A549 (cell line): ENCODE data around the gene WFDC1. TPM values are rescaled to one million over a fixed set of nuclear protein-coding genes. Genes with fewer than 3 reads are reported as not detected.
A peak's percentile ranks its signal among the peaks of the same experiment; 100 is the strongest.

ENCODE experiments used
- ATAC-seq, 2 experiments: fragments of 200-7000 bp in 1 of 2; fragments of >200 bp in 1 of 2; cut with Nextera tagmentation in 1 of 2; cut with Tn5 transposase in 1 of 2; 3 replicates each; pipeline versions ENCODE4 v1.8.0 to v1.9.1; 2018 to 2020; ENCODE audit warnings: mild to moderate bottlenecking in 1 of 2, moderate library complexity in 1 of 2
- CTCF ChIA-PET: fragments of 300-600 bp; sonication (Branson Sonifier 250); formaldehyde crosslinking; extraction: SDS; loops from one replicate; lab custom pipeline; 2021; ENCODE audit warnings: antibody characterized with exemption, inconsistent platforms; lab: Yijun Ruan, JAX
- POLR2A ChIA-PET: fragments of 350-600 bp; formaldehyde crosslinking; extraction: SDS; loops from one replicate; lab custom pipeline; 2021; ENCODE audit warnings: antibody characterized with exemption, inconsistent platforms; lab: Yijun Ruan, JAX
- DNase-seq, 2 experiments: peaks; one replicate each; pipeline versions ENCODE4 v3.0.0 to v3.0.0-alpha.2; 2011 to 2016; ENCODE audit warnings: low read depth in 1 of 2, low spot score in 1 of 2
- FAIRE-seq: peaks from 2 replicates; lab custom pipeline; 2011; peaks lifted over from hg19 to GRCh38; lab: Jason Lieb, UNC
- H3K27ac ChIP-seq, 2 experiments: fragments of >200 bp; sonication (Bioruptor Twin); formaldehyde crosslinking; 3 replicates each; pipeline ENCODE4 v1.5.1; 2016 to 2017
- H3K4me1 ChIP-seq: fragments of >200 bp; sonication (Bioruptor Twin); formaldehyde crosslinking; 3 replicates; pipeline ENCODE4 v1.6.1; 2016
- H3K4me2 ChIP-seq: fragments of >200 bp; sonication (Bioruptor Twin); formaldehyde crosslinking; 3 replicates; pipeline ENCODE4 v1.6.1; 2016
- H3K4me3 ChIP-seq: fragments of >200 bp; sonication (Bioruptor Twin); formaldehyde crosslinking; 3 replicates; pipeline ENCODE4 v1.5.1; 2016
- H3K9me3 ChIP-seq: fragments of >200 bp; sonication (Bioruptor Twin); formaldehyde crosslinking; 3 replicates; pipeline ENCODE4 v1.6.1; 2016
- CBX8 ChIP-seq: fragments of 200-600 bp; sonication (generic); IDR thresholded peaks from 2 replicates; pipeline ENCODE4 v1.6.1; 2016
- CEBPB ChIP-seq, 2 experiments: fragments of >200 bp in 1 of 2; sonication (Bioruptor Twin) in 1 of 2; formaldehyde crosslinking in 1 of 2; IDR thresholded peaks; 2 replicates each; pipeline ENCODE4 v1.6.1; 2012 to 2016
- CHD2 ChIP-seq: fragments of 150-350 bp; IDR thresholded peaks from 2 replicates; pipeline ENCODE4 v1.6.1; 2014; ENCODE audit warnings: low read length; ENCODE audit not compliant: partially characterized antibody
- E2F6 ChIP-seq: IDR thresholded peaks from 2 replicates; pipeline ENCODE4 v1.6.1; 2012; ENCODE audit warnings: low read depth, borderline replicate concordance
- EHF ChIP-seq: fragments of 250-450 bp; sonication (Bioruptor Pico); IDR thresholded peaks from 2 replicates; pipeline ENCODE4 v1.5.0; 2020; ENCODE audit warnings: mild to moderate bottlenecking
- EHMT2 ChIP-seq: fragments of 200-600 bp; sonication (generic); IDR thresholded peaks from 2 replicates; pipeline ENCODE4 v1.6.1; 2016; ENCODE audit warnings: antibody characterized with exemption, low read depth, mild to moderate bottlenecking, moderate library complexity
- EP300 ChIP-seq, 2 experiments: fragments of >200 bp; sonication (Bioruptor Twin); formaldehyde crosslinking; IDR thresholded peaks; 2 replicates in 1 of 2; 3 replicates in 1 of 2; pipeline ENCODE4 v1.6.1; 2016 to 2017
- FOSB ChIP-seq: fragments of 250-450 bp; sonication (Bioruptor Pico); IDR thresholded peaks from 2 replicates; pipeline ENCODE4 v1.5.0; 2020; ENCODE audit warnings: mild to moderate bottlenecking, moderate library complexity
- FOSL2 ChIP-seq, 2 experiments: fragments of 450-650 bp in 1 of 2; fragments of >200 bp in 1 of 2; sonication (Bioruptor Twin) in 1 of 2; formaldehyde crosslinking; IDR thresholded peaks; 2 replicates each; pipeline versions ENCODE4 v1.5.0 to v1.6.1; 2016 to 2020; ENCODE audit warnings: mild to moderate bottlenecking in 1 of 2, moderate library complexity in 1 of 2
- FOXS1 ChIP-seq: fragments of 250-450 bp; sonication (Bioruptor Pico); IDR thresholded peaks from 2 replicates; pipeline ENCODE4 v1.5.0; 2020; ENCODE audit warnings: mild to moderate bottlenecking, moderate library complexity
- HES2 ChIP-seq: fragments of >200 bp; sonication (Bioruptor Twin); formaldehyde crosslinking; IDR thresholded peaks from 2 replicates; pipeline ENCODE4 v1.6.1; 2016
- HEYL ChIP-seq: fragments of 250-450 bp; sonication (Bioruptor Pico); IDR thresholded peaks from 2 replicates; pipeline ENCODE4 v1.8.0; 2021; ENCODE audit warnings: mild to moderate bottlenecking, moderate library complexity
- HOXB13 ChIP-seq: fragments of 250-450 bp; sonication (Bioruptor Pico); IDR thresholded peaks from 2 replicates; pipeline ENCODE4 v1.5.0; 2020; ENCODE audit warnings: low read depth, mild to moderate bottlenecking, moderate library complexity
- JUNB ChIP-seq: fragments of >200 bp; sonication (Bioruptor Twin); formaldehyde crosslinking; IDR thresholded peaks from 2 replicates; pipeline ENCODE4 v1.6.1; 2016
- KDM5A ChIP-seq: fragments of 200-600 bp; sonication (generic); IDR thresholded peaks from 2 replicates; pipeline ENCODE4 v1.6.1; 2016; ENCODE audit warnings: antibody characterized with exemption, mild to moderate bottlenecking
- MAX ChIP-seq: IDR thresholded peaks from 2 replicates; pipeline ENCODE4 v1.6.1; 2012
- NR3C1 ChIP-seq: fragments of >200 bp; sonication (Bioruptor Twin); formaldehyde crosslinking; IDR thresholded peaks from 3 replicates; pipeline ENCODE4 v1.6.1; 2017
- POLR2A ChIP-seq: IDR thresholded peaks from 2 replicates; pipeline ENCODE4 v1.6.1; 2012; ENCODE audit warnings: mild to moderate bottlenecking, low read length
- RCOR1 ChIP-seq: fragments of 150-350 bp; IDR thresholded peaks from 2 replicates; pipeline ENCODE4 v1.6.1; 2014; ENCODE audit warnings: antibody characterized with exemption, low read length, low read depth
- REST ChIP-seq: fragments of 200-600 bp; sonication (generic); IDR thresholded peaks from 2 replicates; pipeline ENCODE4 v1.6.1; 2016; ENCODE audit warnings: antibody characterized with exemption, mild to moderate bottlenecking, moderate library complexity
- RFX5 ChIP-seq: fragments of 450-650 bp; IDR thresholded peaks from 2 replicates; pipeline ENCODE4 v1.7.1; 2014; ENCODE audit warnings: antibody characterized with exemption, mild to moderate bottlenecking, moderate library complexity
- SREBF2 ChIP-seq: fragments of 450-650 bp; IDR thresholded peaks from 2 replicates; pipeline ENCODE4 v1.6.1; 2014; ENCODE audit warnings: mild to moderate bottlenecking, moderate library complexity
- USF2 ChIP-seq: fragments of 450-650 bp; IDR thresholded peaks from 2 replicates; pipeline ENCODE4 v1.6.1; 2014; ENCODE audit warnings: antibody characterized with exemption
- ZNF302 ChIP-seq: fragments of 250-450 bp; sonication (Bioruptor Pico); IDR thresholded peaks from 2 replicates; pipeline ENCODE4 v1.9.0; 2021; ENCODE audit warnings: inconsistent platforms, mild to moderate bottlenecking, moderate library complexity
- ZSCAN20 ChIP-seq: fragments of 250-450 bp; sonication (Bioruptor Pico); IDR thresholded peaks from 2 replicates; pipeline ENCODE4 v1.8.0; 2022; ENCODE audit warnings: mild to moderate bottlenecking, moderate library complexity
- WGBS: methylation state at CpG from one replicate; pipeline ENCODE4 v1.1.6; 2017; ENCODE audit errors: missing lambda C conversion rate; 5-methylcytosine and 5-hydroxymethylcytosine counted together
- polyA plus RNA-seq, 4 experiments: library from polyadenylated mRNA; depleted of rRNA in 3 of 4; stranded (reverse); fragments of >200 nt; fragmentation: RNase III in 1 of 4; extraction: RNeasy Plus Mini Kit Qiagen cat#74134 plus additional on column Dnase treatment in 1 of 4; gene quantifications; 2 replicates in 3 of 4; 3 replicates in 1 of 4; pipeline ENCODE4 v1.2.3, GENCODE V29; 2011 to 2017

WFDC1 gene
- polyA plus RNA-seq, 2 of the 4 experiments (the other 2 are of a cell fraction), result not detected

- H3K4me1 ChIP-seq, result peaks cover 7% of the 10 kb centered on the region; the same call in 2 of the 3 replicates
- peak overlapping the region; percentile 97; the same call in 2 of the 3 replicates for H3K4me2 ChIP-seq
- no peak for FAIRE-seq
- no peak overlapping the region for H3K27ac ChIP-seq
- no peak for ATAC-seq
- ChIA-PET POLR2A (no interaction called here), CTCF (interaction anchor here (0.9 to 1.8 kb wide), 2 partner anchors 14 to 61 kb away, joined by 3 to 4 read pairs; no protein-coding TSS in a partner anchor)
- H3K9me3 ChIP-seq, result no peaks in the 10 kb centered on the region
- DNase-seq, result no peak
- 70% methylated on average over 7 of the region's 7 CpGs for WGBS
- TF ChIP-seq ZSCAN20, result no peak
- TF ChIP-seq HOXB13 (CRISPR knock-in tag), result no peak
- no peak for TF ChIP-seq POLR2A
- no peak for TF ChIP-seq FOSL2 (IDR thresholded peaks at IDR 0.05)
- no peak for TF ChIP-seq FOSL2 (CRISPR knock-in tag; IDR thresholded peaks at IDR 0.05)
- no peak for TF ChIP-seq HES2
- TF ChIP-seq FOXS1 (CRISPR knock-in tag), result no peak
- no peak for TF ChIP-seq SREBF2
- no peak for TF ChIP-seq HEYL
- no peak for TF ChIP-seq FOSB (CRISPR knock-in tag)
- TF ChIP-seq MAX, result no peak
- no peak for TF ChIP-seq EHF (CRISPR knock-in tag)
- no peak for TF ChIP-seq EHMT2
- no peak for TF ChIP-seq CBX8
- no peak for TF ChIP-seq REST
- no peak for TF ChIP-seq ZNF302
- no peak overlapping the region for H3K4me3 ChIP-seq
These were observed 74.4 kb downstream of the WFDC1 start for GRCh38 chr16:84369105-84369504.

GRCh38 chr16:84369938-84370627, 75.4 kb downstream of the WFDC1 start:
- WGBS, result 62% methylated on average over 11 of the region's 11 CpGs
- no peaks in the 10 kb centered on the region; the same call in 2 of the 3 replicates for H3K9me3 ChIP-seq
- no peak overlapping the region for H3K4me2 ChIP-seq
- ChIA-PET POLR2A (no interaction called here), CTCF (interaction anchor here (1.8 kb wide), 1 partner anchor 13 kb away, joined by 4 read pairs; no protein-coding TSS in a partner anchor)
- FAIRE-seq (no peak), DNase-seq (no peak), ATAC-seq (0 out of 6 replicates have a peak, but pooled peaks of 1 of the 2 experiments have one; percentile 16)
- H3K4me1 ChIP-seq, result peaks cover 7% of the 10 kb centered on the region; the same call in 2 of the 3 replicates
- H3K4me3 ChIP-seq, result no peak overlapping the region
- no peak for TF ChIP-seq CEBPB (IDR thresholded peaks at IDR 0.05)
- no peak for TF ChIP-seq NR3C1
- no peak for TF ChIP-seq KDM5A
- no peak for TF ChIP-seq FOSB (CRISPR knock-in tag)
- no peak for TF ChIP-seq ZNF302
- TF ChIP-seq RFX5, result no peak
- TF ChIP-seq JUNB, result no peak
- TF ChIP-seq USF2, result no peak
- no peak for TF ChIP-seq CHD2
- TF ChIP-seq RCOR1, result no peak
- TF ChIP-seq EP300 (IDR thresholded peaks at IDR 0.05), result no peak
- no peak for TF ChIP-seq E2F6
- TF ChIP-seq MAX, result no peak
- TF ChIP-seq, all 56 proteins: peak for 0
- H3K27ac ChIP-seq, result no peak overlapping the region
